CD4-positive, alpha-beta memory T cell (primary cell): ENCODE results near the gene PGAM5. TPM values are rescaled to one million over a fixed set of nuclear protein-coding genes. Genes with fewer than 3 reads are reported as not detected.

Experiments
- CTCF ChIA-PET: fragments of 350-600 bp; sonication (Branson Sonifier 250); formaldehyde crosslinking; loops from one replicate; lab custom pipeline; 2021; ENCODE audit warnings: inconsistent platforms; ENCODE audit not compliant: partially characterized antibody; lab: Charles Lee
- POLR2A ChIA-PET: fragments of 350-600 bp; sonication (Branson Sonifier 250); formaldehyde crosslinking; loops from one replicate; lab custom pipeline; 2021; ENCODE audit not compliant: partially characterized antibody; lab: Charles Lee
- DNase-seq, 5 donors: peaks; one replicate each; pipeline versions ENCODE4 v3.0.0 to v3.0.0-alpha.2; 2020 to 2022; ENCODE audit warnings: mixed read lengths in 1 of 5
- H3K27ac ChIP-seq: one replicate; pipeline ENCODE4 v1.7.0; 2013; ENCODE audit warnings: low read depth, low read length
- H3K27me3 ChIP-seq: 2 replicates; pipeline ENCODE4 v1.7.0; 2013; ENCODE audit warnings: mild to moderate bottlenecking, low read length, moderate library complexity; ENCODE audit not compliant: insufficient read depth
- H3K36me3 ChIP-seq: 2 replicates; pipeline ENCODE4 v1.7.0; 2013; ENCODE audit warnings: mild to moderate bottlenecking, low read length, moderate library complexity; ENCODE audit not compliant: insufficient read depth
- H3K4me1 ChIP-seq: 2 replicates; pipeline ENCODE4 v1.7.0; 2013; ENCODE audit warnings: mild to moderate bottlenecking, low read length, moderate library complexity; ENCODE audit not compliant: insufficient read depth
- H3K4me3 ChIP-seq, 2 donors: one replicate each; pipeline ENCODE4 v1.7.0; 2013; ENCODE audit warnings: low read length in 2 of 2, mild to moderate bottlenecking in 1 of 2
- H3K9me3 ChIP-seq, 2 donors: one replicate each; pipeline ENCODE4 v1.7.0; 2013; ENCODE audit warnings: low read length in 2 of 2, control low read depth in 1 of 2; ENCODE audit not compliant: control insufficient read depth in 1 of 2
- H3K27ac Mint-ChIP-seq, 7 donors: one replicate each; pipeline ENCODE4 v1.8.0; 2020 to 2021; ENCODE audit warnings: mixed read lengths in 7 of 7, mild to moderate bottlenecking in 6 of 7, inconsistent platforms in 3 of 7, moderate library complexity in 3 of 7
- H3K27me3 Mint-ChIP-seq, 2 donors: one replicate each; pipeline ENCODE4 v1.8.0; 2020 to 2021; ENCODE audit warnings: mixed read lengths in 2 of 2
- H3K36me3 Mint-ChIP-seq, 2 donors: one replicate each; pipeline ENCODE4 v1.8.0; 2020 to 2021; ENCODE audit warnings: mixed read lengths in 2 of 2, inconsistent platforms in 1 of 2, mild to moderate bottlenecking in 1 of 2
- H3K4me1 Mint-ChIP-seq, 4 donors: one replicate each; pipeline ENCODE4 v1.8.0; 2020 to 2021; ENCODE audit warnings: mixed read lengths in 4 of 4, mild to moderate bottlenecking in 1 of 4
- H3K4me3 Mint-ChIP-seq, 8 donors: one replicate each; pipeline ENCODE4 v1.8.0; 2020 to 2021; ENCODE audit warnings: mixed read lengths in 8 of 8, mild to moderate bottlenecking in 7 of 8, moderate library complexity in 6 of 8, inconsistent platforms in 3 of 8
- H3K9me3 Mint-ChIP-seq, 8 donors: one replicate each; pipeline ENCODE4 v1.8.0; 2020 to 2021; ENCODE audit warnings: mixed read lengths in 8 of 8, mild to moderate bottlenecking in 5 of 8, inconsistent platforms in 3 of 8, moderate library complexity in 1 of 8
- intact Hi-C: fragments of 100-400 bp; cut with micrococcal nuclease; formaldehyde crosslinking; loops from one replicate; pipeline ENCODE4 v1.15.1; 2023
- polyA plus RNA-seq, 2 donors: library from polyadenylated mRNA; unstranded; fragments of 300-500 nt; fragmentation: Illumina TruSeq; gene quantifications; one replicate each; pipeline ENCODE4 v1.2.3, GENCODE V29; 2021
- total RNA-seq, 2 experiments: library from RNA; stranded (reverse); gene quantifications; one replicate each; pipeline ENCODE4 v1.2.3, GENCODE V29; 2021

PGAM5 gene
- total and polyA plus RNA-seq, 4 experiments from 2014 or later, result 7.2 to 29.7 (median 25.9) TPM

DNA sequence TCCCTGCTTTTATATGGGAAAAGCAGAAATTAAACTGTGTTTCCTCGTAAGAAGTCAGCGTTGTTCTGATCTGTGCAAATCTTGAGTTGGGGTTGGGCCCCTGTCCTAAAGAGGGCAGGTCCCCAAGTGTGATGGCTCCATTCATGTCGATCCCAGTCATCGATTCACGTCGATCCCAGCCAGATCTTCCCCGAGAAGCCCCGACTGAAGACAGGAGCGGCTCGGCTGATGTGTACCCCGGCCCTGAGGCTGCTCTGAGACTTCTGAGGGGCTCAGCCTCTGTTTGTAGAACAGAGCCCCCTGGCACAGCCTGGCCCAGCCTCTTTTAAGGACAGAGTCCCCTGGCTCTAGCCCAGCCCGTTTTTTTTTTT, 9.3 kb downstream of the PGAM5 start:
- H3K36me3 Mint-ChIP-seq, result peaks cover 15 to 52% of the 10 kb centered on the region in 2 donors
- H3K36me3 ChIP-seq, result peaks cover 45% of the 10 kb centered on the region
- ChIA-PET CTCF (no interaction called here), POLR2A (interaction anchor here (1.2 kb wide), 1 partner anchor 10 kb away, joined by 3 read pairs; the partner anchor contains the start of gene PGAM5)
- H3K9me3 Mint-ChIP-seq, result peaks cover 0 to 6% (median 0%) of the 10 kb centered on the region in 8 donors
- intact Hi-C loops, result no loop called here
- no peaks in the 10 kb centered on the region for H3K4me1 Mint-ChIP-seq
- H3K9me3 ChIP-seq, result no peaks in the 10 kb centered on the region
- H3K27me3 ChIP-seq, result no peaks in the 10 kb centered on the region
- H3K4me3 ChIP-seq, result no peak overlapping the region
- H3K4me1 ChIP-seq, result no peaks in the 10 kb centered on the region
- H3K27ac Mint-ChIP-seq, result no peak overlapping the region
- no peak overlapping the region for H3K4me3 Mint-ChIP-seq
- DNase-seq, result no peak
- H3K27me3 Mint-ChIP-seq, result no peaks in the 10 kb centered on the region
- H3K27ac ChIP-seq, result no peak overlapping the region

DNA sequence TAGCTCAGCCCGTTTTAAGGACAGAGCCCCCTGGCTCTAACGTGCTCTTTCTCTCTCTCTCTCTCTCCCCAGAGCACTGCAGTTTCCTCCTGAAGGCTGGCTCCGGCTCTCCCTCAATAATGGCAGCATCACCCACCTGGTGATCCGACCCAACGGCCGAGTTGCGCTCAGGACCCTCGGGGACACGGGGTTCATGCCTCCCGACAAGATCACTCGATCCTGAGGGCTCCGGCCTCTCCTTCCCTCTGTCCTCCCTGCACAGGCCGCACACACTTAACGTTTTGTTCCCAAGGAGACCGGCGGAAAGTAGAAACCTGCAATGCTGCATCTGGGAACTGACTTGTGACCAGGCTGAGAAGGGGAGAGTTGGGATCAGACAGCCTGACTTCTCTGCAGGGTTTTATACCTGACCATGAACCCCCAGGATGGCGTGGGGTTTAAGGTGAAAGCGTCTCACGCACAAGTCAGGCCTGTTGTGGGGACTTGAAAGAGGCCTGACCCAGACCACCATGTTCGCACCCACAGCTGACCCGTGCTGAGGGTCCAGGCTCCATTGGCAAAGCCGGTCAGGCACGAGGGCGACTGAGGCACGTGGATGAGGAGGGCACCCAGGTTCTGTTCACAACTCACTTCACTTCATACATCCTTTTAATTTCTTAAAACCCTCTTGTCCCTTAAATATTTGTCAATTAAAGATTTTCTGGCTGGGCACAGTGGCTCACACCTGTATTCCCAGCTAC, 10.1 kb downstream of the PGAM5 start:
- POLR2A ChIA-PET, result interaction anchor here (1.2 to 1.6 kb wide), 2 partner anchors 10 to 11 kb away, joined by 3 read pairs; partner anchors contain the start of gene PGAM5
- CTCF ChIA-PET, result no interaction called here
- peaks cover 22 to 59% of the 10 kb centered on the region in 2 donors for H3K36me3 Mint-ChIP-seq
- H3K27ac Mint-ChIP-seq, result no peak overlapping the region
- Histone ChIP-seq H3K9me3 (no peaks in the 10 kb centered on the region), H3K36me3 (peaks cover 42% of the 10 kb centered on the region), H3K27ac (no peak overlapping the region), H3K4me1 (no peaks in the 10 kb centered on the region), H3K4me3 (no peak overlapping the region), H3K27me3 (no peaks in the 10 kb centered on the region)
- H3K27me3 Mint-ChIP-seq, result no peaks in the 10 kb centered on the region
- H3K4me1 Mint-ChIP-seq, result no peaks in the 10 kb centered on the region
- intact Hi-C loops, result no loop called here
- no peak for DNase-seq
- peaks cover 0 to 6% (median 0%) of the 10 kb centered on the region in 8 donors for H3K9me3 Mint-ChIP-seq
- no peak overlapping the region for H3K4me3 Mint-ChIP-seq

- no peak overlapping the region for H3K4me3 Mint-ChIP-seq
- H3K4me1 Mint-ChIP-seq, result no peaks in the 10 kb centered on the region
- H3K27ac Mint-ChIP-seq, result peak overlapping the region in 1 of 7 donors; percentile 29
- DNase-seq, result no peak
- ChIA-PET POLR2A (no interaction called here), CTCF (no interaction called here)
- no peaks in the 10 kb centered on the region for H3K27me3 ChIP-seq
- H3K27ac ChIP-seq, result no peak overlapping the region
- H3K4me3 ChIP-seq, result no peak overlapping the region
- peaks cover 38 to 69% of the 10 kb centered on the region in 2 donors for H3K36me3 Mint-ChIP-seq
- H3K9me3 ChIP-seq, result no peaks in the 10 kb centered on the region
- intact Hi-C loops, result no loop called here
- no peaks in the 10 kb centered on the region for H3K4me1 ChIP-seq
- peaks cover 0 to 6% (median 0%) of the 10 kb centered on the region in 8 donors for H3K9me3 Mint-ChIP-seq
- peaks cover 56% of the 10 kb centered on the region for H3K36me3 ChIP-seq
- no peaks in the 10 kb centered on the region for H3K27me3 Mint-ChIP-seq
These were observed 12.5 kb downstream of the PGAM5 start for GRCh38 chr12:132723015-132723763.

GRCh38 chr12:132723764-132724140, 13.1 kb downstream of the PGAM5 start:
- Mint-ChIP-seq H3K4me1 (peaks cover 0 to under 1% (median 0%) of the 10 kb centered on the region in 4 donors), H3K27ac (no peak overlapping the region), H3K27me3 (no peaks in the 10 kb centered on the region), H3K9me3 (peaks cover 0 to 6% (median 0%) of the 10 kb centered on the region in 8 donors), H3K4me3 (no peak overlapping the region), H3K36me3 (peaks cover 38 to 74% of the 10 kb centered on the region in 2 donors)
- intact Hi-C loops, result no loop called here
- DNase-seq, result no peak
- H3K9me3 ChIP-seq, result no peaks in the 10 kb centered on the region
- ChIA-PET CTCF (no interaction called here), POLR2A (no interaction called here)
- peaks cover 59% of the 10 kb centered on the region for H3K36me3 ChIP-seq
- H3K4me1 ChIP-seq, result no peaks in the 10 kb centered on the region
- no peak overlapping the region for H3K27ac ChIP-seq
- no peaks in the 10 kb centered on the region for H3K27me3 ChIP-seq
- no peak overlapping the region for H3K4me3 ChIP-seq

DNA sequence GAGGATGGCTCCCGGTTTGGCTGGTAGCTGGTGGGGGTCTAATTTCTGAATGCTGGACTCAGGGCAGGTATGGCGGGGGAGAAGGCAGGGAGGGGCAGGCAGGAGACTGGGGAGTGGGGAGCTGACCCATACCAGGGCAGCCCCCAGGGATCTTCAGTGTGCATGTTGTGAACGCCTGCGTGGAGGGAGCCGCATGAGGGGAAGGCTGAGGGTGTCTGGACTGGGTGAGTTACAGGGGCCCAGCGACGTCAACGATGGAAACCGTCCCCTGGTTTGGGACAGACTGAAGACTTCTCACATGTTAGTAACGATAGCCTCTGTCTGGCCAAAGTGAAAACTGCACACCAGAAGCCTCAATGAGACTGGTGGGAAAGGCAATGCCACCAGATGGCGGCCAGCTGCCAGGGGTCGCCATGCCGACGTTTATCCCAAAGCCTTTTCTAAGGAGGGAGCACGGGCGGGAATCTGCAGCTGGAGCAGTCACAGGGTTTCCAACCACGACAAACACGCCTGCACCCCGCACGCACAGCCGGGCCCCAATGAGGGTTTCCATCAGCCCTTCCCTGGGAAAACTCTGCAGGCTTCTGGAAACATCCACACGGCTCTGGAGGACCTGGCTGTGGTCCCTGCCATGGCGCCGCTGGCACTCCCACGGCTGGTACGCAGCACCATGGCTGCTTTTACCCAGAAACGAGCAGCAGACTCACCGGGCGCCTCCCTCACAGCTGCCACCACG, 14.0 kb downstream of the PGAM5 start:
- Histone ChIP-seq H3K36me3 (peaks cover 50% of the 10 kb centered on the region), H3K4me1 (no peaks in the 10 kb centered on the region), H3K27ac (no peak overlapping the region), H3K4me3 (no peak overlapping the region), H3K27me3 (no peaks in the 10 kb centered on the region), H3K9me3 (no peaks in the 10 kb centered on the region)
- no peak overlapping the region for H3K4me3 Mint-ChIP-seq
- peaks cover 33 to 70% of the 10 kb centered on the region in 2 donors for H3K36me3 Mint-ChIP-seq
- peak overlapping the region in 1 of 7 donors; percentile 27 for H3K27ac Mint-ChIP-seq
- no peaks in the 10 kb centered on the region for H3K9me3 Mint-ChIP-seq
- ChIA-PET POLR2A (no interaction called here), CTCF (no interaction called here)
- no peaks in the 10 kb centered on the region for H3K27me3 Mint-ChIP-seq
- intact Hi-C loops, result no loop called here
- H3K4me1 Mint-ChIP-seq, result peaks cover 0 to 2% (median under 1%) of the 10 kb centered on the region in 4 donors
- DNase-seq, result no peak

DNA sequence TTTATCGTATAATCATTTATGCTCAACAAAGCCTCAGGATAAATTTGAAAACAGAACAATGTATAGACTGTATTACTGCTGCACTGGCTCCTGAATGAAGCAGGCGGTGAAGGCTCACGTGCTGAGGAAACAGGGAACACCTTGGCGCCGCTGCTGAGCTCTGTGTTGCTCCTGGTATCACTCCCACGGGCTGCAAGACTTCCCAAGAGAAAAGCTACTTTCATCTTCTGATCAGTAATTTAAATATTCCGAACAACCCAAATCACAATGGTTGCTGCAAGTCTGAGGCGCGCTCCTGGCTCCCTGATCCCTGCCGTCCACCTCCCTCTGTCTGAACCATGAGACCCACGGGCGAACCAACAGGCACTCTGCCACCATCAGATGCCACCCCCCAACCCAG, 15.7 kb downstream of the PGAM5 start:
- H3K27ac Mint-ChIP-seq, result peak overlapping the region in 2 of 7 donors; percentile 61 to 79
- no peaks in the 10 kb centered on the region for H3K9me3 ChIP-seq
- H3K27me3 Mint-ChIP-seq, result no peaks in the 10 kb centered on the region
- peaks cover 0 to 6% (median 2%) of the 10 kb centered on the region in 4 donors for H3K4me1 Mint-ChIP-seq
- H3K9me3 Mint-ChIP-seq, result no peaks in the 10 kb centered on the region
- peaks cover 47 to 66% of the 10 kb centered on the region in 2 donors for H3K36me3 Mint-ChIP-seq
- H3K4me1 ChIP-seq, result no peaks in the 10 kb centered on the region
- H3K4me3 ChIP-seq, result no peak overlapping the region
- H3K4me3 Mint-ChIP-seq, result no peak overlapping the region
- H3K27me3 ChIP-seq, result no peaks in the 10 kb centered on the region
- H3K36me3 ChIP-seq, result peaks cover 40% of the 10 kb centered on the region
- no peak for DNase-seq
- POLR2A ChIA-PET, result no interaction called here
- no peak overlapping the region for H3K27ac ChIP-seq
- intact Hi-C loops, result no loop called here
- CTCF ChIA-PET, result no interaction called here
